Measurements from ENCODE around the gene SVIL.

SVIL gene

GRCh38 chr10:29411666-29412315 lies 223.0 kb downstream of the SVIL start:
- DNase-seq: no peak
- H2AK5ac ChIP-seq (ENCODE audit: low read length, severe bottlenecking): no peak overlapping the region
- 84% methylated on average over 9 of the region's 10 CpGs for WGBS

GRCh38 chr10:29409241-29410054 lies 225.3 kb downstream of the SVIL start:
- no peak overlapping the region for H2BK5ac ChIP-seq (ENCODE audit: low read depth, low read length, poor library complexity, severe bottlenecking)
- no peak overlapping the region for H3K23ac ChIP-seq (ENCODE audit: low read length in 2 of 2)
- DNase-seq: no peak
- no peaks in the 10 kb centered on the region for H3K79me1 ChIP-seq (replicated peaks; ENCODE audit: low read length, poor library complexity, severe bottlenecking)
- H3K27me3 ChIP-seq (ENCODE audit: control insufficient read depth in 1 of 2, insufficient read depth in 1 of 2, low read length in 2 of 2): no peaks in the 10 kb centered on the region
- no peak overlapping the region for H4K91ac ChIP-seq (ENCODE audit: low read length)
- no peak overlapping the region for H2BK120ac ChIP-seq (ENCODE audit: low read depth, low read length)
- H3K4me1 ChIP-seq (ENCODE audit: control insufficient read depth, insufficient read depth, low read depth, low read length): no peaks in the 10 kb centered on the region
- no peak overlapping the region for H2BK12ac ChIP-seq (ENCODE audit: low read length in 2 of 2)
- H2AK5ac ChIP-seq (ENCODE audit: low read length, severe bottlenecking): no peak overlapping the region
- H3K27ac ChIP-seq (ENCODE audit: low read length, poor library complexity, severe bottlenecking): no peak overlapping the region
- no peak overlapping the region for H4K8ac ChIP-seq (ENCODE audit: low read length)
- no peak overlapping the region for H3K4me2 ChIP-seq (ENCODE audit: low read length, poor library complexity, severe bottlenecking)
- WGBS: 96% methylated on average over 69 of the region's 69 CpGs
- no peak overlapping the region for H2BK15ac ChIP-seq (ENCODE audit: low read depth, poor library complexity, severe bottlenecking)
- peak overlapping the region; percentile 97 for H3K9ac ChIP-seq (ENCODE audit: low read length)
- no peaks in the 10 kb centered on the region for H3K9me3 ChIP-seq (ENCODE audit: control insufficient read depth, low read length)
- no peaks in the 10 kb centered on the region for H3K36me3 ChIP-seq (ENCODE audit: control insufficient read depth in 1 of 2, insufficient read depth in 2 of 2, low read depth in 1 of 2, low read length in 2 of 2)
- no peak overlapping the region for H3K18ac ChIP-seq (ENCODE audit: low read depth in 1 of 2, low read length in 2 of 2)
- H3K14ac ChIP-seq (ENCODE audit: low read length in 2 of 2): no peak overlapping the region
- peak overlapping the region in 1 of 2 experiments; percentile 97 for H3K4me3 ChIP-seq (ENCODE audit: insufficient read depth in 1 of 2, low read depth in 1 of 2, low read length in 2 of 2)
- no peak overlapping the region for H2AFZ ChIP-seq (ENCODE audit: low read depth, low read length)
- no peak overlapping the region for H3K4ac ChIP-seq (ENCODE audit: low read depth in 1 of 2, low read length in 2 of 2)

More at GRCh38 chr10:29411666-29412315, 223.0 kb downstream of the SVIL start:
- no peak overlapping the region for H2BK12ac ChIP-seq (ENCODE audit: low read length in 2 of 2)
- H3K4me2 ChIP-seq (ENCODE audit: low read length, poor library complexity, severe bottlenecking): no peak overlapping the region
- H3K27ac ChIP-seq (ENCODE audit: low read length, poor library complexity, severe bottlenecking): no peak overlapping the region
- H3K9me3 ChIP-seq (ENCODE audit: control insufficient read depth, low read length): no peaks in the 10 kb centered on the region
- no peak overlapping the region for H3K4ac ChIP-seq (ENCODE audit: low read depth in 1 of 2, low read length in 2 of 2)
- H3K18ac ChIP-seq (ENCODE audit: low read depth in 1 of 2, low read length in 2 of 2): no peak overlapping the region
- H3K27me3 ChIP-seq (ENCODE audit: control insufficient read depth in 1 of 2, insufficient read depth in 1 of 2, low read length in 2 of 2): no peaks in the 10 kb centered on the region
- no peak overlapping the region for H2BK120ac ChIP-seq (ENCODE audit: low read depth, low read length)
- no peak overlapping the region for H4K8ac ChIP-seq (ENCODE audit: low read length)
- no peak overlapping the region for H2BK15ac ChIP-seq (ENCODE audit: low read depth, poor library complexity, severe bottlenecking)
- no peaks in the 10 kb centered on the region for H3K79me1 ChIP-seq (replicated peaks; ENCODE audit: low read length, poor library complexity, severe bottlenecking)
- no peak overlapping the region for H4K91ac ChIP-seq (ENCODE audit: low read length)
- H3K14ac ChIP-seq (ENCODE audit: low read length in 2 of 2): no peak overlapping the region
- H3K4me3 ChIP-seq (ENCODE audit: insufficient read depth in 1 of 2, low read depth in 1 of 2, low read length in 2 of 2): peak overlapping the region in 1 of 2 experiments; percentile 97
- no peak overlapping the region for H3K23ac ChIP-seq (ENCODE audit: low read length in 2 of 2)
- H3K36me3 ChIP-seq (ENCODE audit: control insufficient read depth in 1 of 2, insufficient read depth in 2 of 2, low read depth in 1 of 2, low read length in 2 of 2): peaks cover 0 to 16% of the 10 kb centered on the region in 2 experiments
- H2BK5ac ChIP-seq (ENCODE audit: low read depth, low read length, poor library complexity, severe bottlenecking): no peak overlapping the region
- H2AFZ ChIP-seq (ENCODE audit: low read depth, low read length): no peak overlapping the region
- H3K4me1 ChIP-seq (ENCODE audit: control insufficient read depth, insufficient read depth, low read depth, low read length): no peaks in the 10 kb centered on the region
- H3K9ac ChIP-seq (ENCODE audit: low read length): peak overlapping the region; percentile 45

GRCh38 chr10:29408847-29409240 lies 225.9 kb downstream of the SVIL start:
- H3K4me2 ChIP-seq (ENCODE audit: low read length, poor library complexity, severe bottlenecking): no peak overlapping the region
- no peak overlapping the region for H2AK5ac ChIP-seq (ENCODE audit: low read length, severe bottlenecking)
- H3K27ac ChIP-seq (ENCODE audit: low read length, poor library complexity, severe bottlenecking): no peak overlapping the region
- no peak overlapping the region for H4K8ac ChIP-seq (ENCODE audit: low read length)
- no peak overlapping the region for H2BK15ac ChIP-seq (ENCODE audit: low read depth, poor library complexity, severe bottlenecking)
- H3K14ac ChIP-seq (ENCODE audit: low read length in 2 of 2): no peak overlapping the region
- no peaks in the 10 kb centered on the region for H3K4me1 ChIP-seq (ENCODE audit: control insufficient read depth, insufficient read depth, low read depth, low read length)
- H3K23ac ChIP-seq (ENCODE audit: low read length in 2 of 2): no peak overlapping the region
- H3K36me3 ChIP-seq (ENCODE audit: control insufficient read depth in 1 of 2, insufficient read depth in 2 of 2, low read depth in 1 of 2, low read length in 2 of 2): no peaks in the 10 kb centered on the region
- no peaks in the 10 kb centered on the region for H3K27me3 ChIP-seq (ENCODE audit: control insufficient read depth in 1 of 2, insufficient read depth in 1 of 2, low read length in 2 of 2)
- no peaks in the 10 kb centered on the region for H3K9me3 ChIP-seq (ENCODE audit: control insufficient read depth, low read length)
- 85% methylated on average over 1 of the region's 2 CpGs for WGBS
- no peak overlapping the region for H2BK120ac ChIP-seq (ENCODE audit: low read depth, low read length)
- no peak overlapping the region for H3K4ac ChIP-seq (ENCODE audit: low read depth in 1 of 2, low read length in 2 of 2)
- no peak overlapping the region for H3K18ac ChIP-seq (ENCODE audit: low read depth in 1 of 2, low read length in 2 of 2)
- no peak overlapping the region for H2BK5ac ChIP-seq (ENCODE audit: low read depth, low read length, poor library complexity, severe bottlenecking)
- peak overlapping the region in 1 of 2 experiments; percentile 97 for H3K4me3 ChIP-seq (ENCODE audit: insufficient read depth in 1 of 2, low read depth in 1 of 2, low read length in 2 of 2)
- H3K9ac ChIP-seq (ENCODE audit: low read length): peak overlapping the region; percentile 97
- DNase-seq: no peak
- H2BK12ac ChIP-seq (ENCODE audit: low read length in 2 of 2): no peak overlapping the region
- H4K91ac ChIP-seq (ENCODE audit: low read length): no peak overlapping the region
- no peak overlapping the region for H2AFZ ChIP-seq (ENCODE audit: low read depth, low read length)
- no peaks in the 10 kb centered on the region for H3K79me1 ChIP-seq (replicated peaks; ENCODE audit: low read length, poor library complexity, severe bottlenecking)
